Right atrium auricular region (tissue), 2 donors: ENCODE data around the gene CAPRIN1. TPM values are rescaled to one million over a fixed set of nuclear protein-coding genes. Genes with fewer than 3 reads are reported as not detected.

ENCODE experiments used
- DNase-seq: peaks from one replicate; pipeline ENCODE4 v3.0.0-alpha.2; 2019; ENCODE audit warnings: low spot score
- H3K27ac ChIP-seq, 2 donors: fragments of 200-600 bp; sonication (generic); 1 replicate in 1 of 2; 2 replicates in 1 of 2; pipeline ENCODE4 v1.5.1; 2016 to 2019
- H3K27me3 ChIP-seq, 2 donors: fragments of 200-600 bp; sonication (generic); one replicate each; pipeline versions ENCODE4 v1.5.1 to v1.6.0; 2017 to 2019
- H3K36me3 ChIP-seq: fragments of 200-600 bp; sonication (generic); one replicate; pipeline ENCODE4 v1.5.1; 2016
- H3K4me1 ChIP-seq, 2 donors: fragments of 200-600 bp; sonication (generic); one replicate each; pipeline versions ENCODE4 v1.5.1 to v1.6.0; 2017 to 2019
- H3K4me3 ChIP-seq, 2 donors: fragments of 200-600 bp; sonication (generic); 1 replicate in 1 of 2; 2 replicates in 1 of 2; pipeline ENCODE4 v1.5.1; 2017 to 2019; ENCODE audit warnings: mild to moderate bottlenecking in 1 of 2, moderate library complexity in 1 of 2
- H3K9me3 ChIP-seq, 2 donors: fragments of 200-600 bp; sonication (generic); one replicate each; pipeline ENCODE4 v1.5.1; 2019
- total RNA-seq, 2 donors: library from RNA; depleted of rRNA; stranded (reverse); fragments of >200 nt; gene quantifications; one replicate each; pipeline ENCODE4 v1.1.0, GENCODE V29; 2016
- TF ChIP-seq, protein P1 (sequence below), 2 donors: fragments of 200-600 bp; sonication (generic); IDR thresholded peaks; one replicate each; pipeline ENCODE4 v1.5.1; 2019; ENCODE audit warnings: antibody characterized with exemption in 2 of 2

Gene CAPRIN1
- total RNA-seq, 2 donors from 2014 or later, result 80.1 to 102 TPM

- TF ChIP-seq, protein P1, sequence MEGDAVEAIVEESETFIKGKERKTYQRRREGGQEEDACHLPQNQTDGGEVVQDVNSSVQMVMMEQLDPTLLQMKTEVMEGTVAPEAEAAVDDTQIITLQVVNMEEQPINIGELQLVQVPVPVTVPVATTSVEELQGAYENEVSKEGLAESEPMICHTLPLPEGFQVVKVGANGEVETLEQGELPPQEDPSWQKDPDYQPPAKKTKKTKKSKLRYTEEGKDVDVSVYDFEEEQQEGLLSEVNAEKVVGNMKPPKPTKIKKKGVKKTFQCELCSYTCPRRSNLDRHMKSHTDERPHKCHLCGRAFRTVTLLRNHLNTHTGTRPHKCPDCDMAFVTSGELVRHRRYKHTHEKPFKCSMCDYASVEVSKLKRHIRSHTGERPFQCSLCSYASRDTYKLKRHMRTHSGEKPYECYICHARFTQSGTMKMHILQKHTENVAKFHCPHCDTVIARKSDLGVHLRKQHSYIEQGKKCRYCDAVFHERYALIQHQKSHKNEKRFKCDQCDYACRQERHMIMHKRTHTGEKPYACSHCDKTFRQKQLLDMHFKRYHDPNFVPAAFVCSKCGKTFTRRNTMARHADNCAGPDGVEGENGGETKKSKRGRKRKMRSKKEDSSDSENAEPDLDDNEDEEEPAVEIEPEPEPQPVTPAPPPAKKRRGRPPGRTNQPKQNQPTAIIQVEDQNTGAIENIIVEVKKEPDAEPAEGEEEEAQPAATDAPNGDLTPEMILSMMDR (IDR thresholded peaks at IDR 0.05), result no peak
- no peaks in the 10 kb centered on the region for H3K9me3 ChIP-seq
- no peak overlapping the region for H3K27ac ChIP-seq
- DNase-seq, result no peak
- H3K36me3 ChIP-seq, result no peaks in the 10 kb centered on the region
- no peaks in the 10 kb centered on the region for H3K27me3 ChIP-seq
- no peak overlapping the region for H3K4me3 ChIP-seq
- no peaks in the 10 kb centered on the region for H3K4me1 ChIP-seq
These were observed 11.0 kb upstream of the CAPRIN1 start for GRCh38 chr11:34040571-34040970.

GRCh38 chr11:34044664-34045485 lies 6.7 kb upstream of the CAPRIN1 start:
- H3K4me1 ChIP-seq, result no peaks in the 10 kb centered on the region
- H3K4me3 ChIP-seq, result no peak overlapping the region
- no peak overlapping the region for H3K27ac ChIP-seq
- TF ChIP-seq, protein P1 (IDR thresholded peaks at IDR 0.05), result no peak
- H3K36me3 ChIP-seq, result no peaks in the 10 kb centered on the region
- DNase-seq, result no peak
- H3K27me3 ChIP-seq, result no peaks in the 10 kb centered on the region
- no peaks in the 10 kb centered on the region for H3K9me3 ChIP-seq

GRCh38 chr11:34049028-34049427 lies 2.5 kb upstream of the CAPRIN1 start:
- Histone ChIP-seq H3K36me3 (no peaks in the 10 kb centered on the region), H3K9me3 (no peaks in the 10 kb centered on the region), H3K4me3 (no peak overlapping the region), H3K27me3 (no peaks in the 10 kb centered on the region), H3K4me1 (peaks cover 0 to 17% of the 10 kb centered on the region in 2 donors), H3K27ac (no peak overlapping the region)
- TF ChIP-seq, protein P1 (IDR thresholded peaks at IDR 0.05), result no peak
- no peak for DNase-seq

DNA sequence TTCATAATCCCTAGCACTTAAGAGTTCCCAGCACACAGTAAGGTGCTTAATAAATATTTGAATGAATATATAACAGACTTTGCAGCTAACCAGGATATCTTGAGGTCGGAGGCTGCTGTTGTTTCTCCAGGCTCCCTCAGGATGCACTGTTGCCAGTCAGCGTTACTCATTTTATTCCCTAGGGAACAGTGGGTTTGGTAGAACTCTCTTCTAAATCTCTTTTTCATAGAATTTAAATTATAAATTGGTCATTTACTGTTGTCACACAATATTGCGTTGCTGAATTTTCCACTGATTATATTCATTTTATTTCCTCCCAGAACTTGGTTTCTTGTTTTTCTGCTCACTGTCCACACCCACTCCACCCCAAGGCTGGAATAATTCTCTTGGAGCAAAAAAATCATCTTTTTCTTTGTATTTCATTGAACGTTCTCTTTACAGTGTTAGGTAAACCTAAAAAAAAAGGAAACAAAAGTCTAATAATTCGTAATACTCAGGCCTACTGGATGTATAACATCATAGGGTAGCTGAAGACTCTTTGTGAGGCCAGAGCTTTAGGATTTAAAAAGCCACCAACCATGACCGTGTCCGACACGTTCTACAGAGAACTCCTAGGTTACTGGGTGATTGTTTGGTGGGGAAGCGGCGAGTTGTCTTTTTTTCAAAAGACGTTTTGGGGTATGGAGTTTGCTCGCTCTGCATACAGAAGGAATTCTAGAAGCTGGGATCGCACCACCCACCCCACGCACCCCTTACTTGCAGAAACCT lies 766 bp upstream of the CAPRIN1 start:
- H3K4me3 ChIP-seq, result peak overlapping the region; percentile 92 to 96
- no peak for DNase-seq
- no peaks in the 10 kb centered on the region for H3K9me3 ChIP-seq
- peaks cover 0 to 34% of the 10 kb centered on the region in 2 donors for H3K4me1 ChIP-seq
- H3K36me3 ChIP-seq, result no peaks in the 10 kb centered on the region
- peak overlapping the region; percentile 98 for H3K27ac ChIP-seq
- TF ChIP-seq, protein P1 (IDR thresholded peaks at IDR 0.05), result no peak
- no peaks in the 10 kb centered on the region for H3K27me3 ChIP-seq

DNA sequence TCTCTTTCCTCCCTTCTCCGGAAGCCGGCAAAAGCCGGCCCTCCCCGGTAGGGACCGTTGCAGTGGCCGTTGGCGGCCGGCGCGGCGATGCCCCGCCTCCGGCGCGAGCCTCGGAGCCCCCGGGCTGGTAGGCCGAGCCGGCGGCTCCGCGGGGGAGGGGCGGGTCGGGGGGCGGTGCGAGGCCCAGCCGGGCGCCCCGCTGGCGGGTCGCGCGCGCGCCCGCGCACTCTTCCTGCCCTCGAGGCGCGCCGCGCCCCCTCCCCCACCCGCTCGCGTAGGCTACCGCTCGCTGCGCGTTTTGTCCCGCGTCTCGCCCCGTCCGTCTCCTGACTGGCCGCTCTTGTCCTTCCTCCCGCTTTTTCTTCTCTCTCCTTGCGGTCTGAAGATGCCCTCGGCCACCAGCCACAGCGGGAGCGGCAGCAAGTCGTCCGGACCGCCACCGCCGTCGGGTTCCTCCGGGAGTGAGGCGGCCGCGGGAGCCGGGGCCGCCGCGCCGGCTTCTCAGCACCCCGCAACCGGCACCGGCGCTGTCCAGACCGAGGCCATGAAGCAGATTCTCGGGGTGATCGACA lies 591 bp downstream of the CAPRIN1 start:
- Histone ChIP-seq H3K4me1 (peaks cover 0 to 44% of the 10 kb centered on the region in 2 donors), H3K27ac (peak overlapping the region; percentile 98), H3K36me3 (no peaks in the 10 kb centered on the region), H3K27me3 (no peaks in the 10 kb centered on the region), H3K4me3 (peak overlapping the region; percentile 92 to 96), H3K9me3 (no peaks in the 10 kb centered on the region)
- DNase-seq, result peak; percentile 89
- TF ChIP-seq, protein P1 (IDR thresholded peaks at IDR 0.05), result no peak
